DMS114 treated with DMSO at 0.1 percent for 48 hours (cell line): Measurements from ENCODE around the gene CTU2.

Experiments used
- DNase-seq: peaks from one replicate; lab custom pipeline; 2025; ENCODE audit not compliant: unreplicated experiment; lab: John Stamatoyannopoulos, UW

The CTU2 gene

DNA sequence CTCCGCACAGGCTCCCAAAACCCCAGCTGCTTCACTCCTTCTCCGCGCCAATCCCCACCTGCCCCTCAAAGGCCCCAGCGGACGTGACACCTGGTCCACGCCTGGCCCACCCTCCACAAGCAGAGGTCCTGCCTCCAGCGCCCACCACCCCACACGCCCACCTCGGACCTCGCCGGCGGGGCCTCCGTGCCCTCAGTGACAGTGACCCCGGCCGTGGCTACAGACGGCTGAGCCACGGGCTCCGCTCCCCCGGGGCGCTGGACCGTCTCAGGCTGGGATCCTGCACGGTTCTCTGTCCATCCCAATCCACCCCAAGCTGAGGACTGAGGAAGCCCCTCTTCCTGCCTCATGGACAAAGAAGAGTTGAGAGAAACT is 53.7 kb downstream of the CTU2 start:
- no peak for DNase-seq

DNA sequence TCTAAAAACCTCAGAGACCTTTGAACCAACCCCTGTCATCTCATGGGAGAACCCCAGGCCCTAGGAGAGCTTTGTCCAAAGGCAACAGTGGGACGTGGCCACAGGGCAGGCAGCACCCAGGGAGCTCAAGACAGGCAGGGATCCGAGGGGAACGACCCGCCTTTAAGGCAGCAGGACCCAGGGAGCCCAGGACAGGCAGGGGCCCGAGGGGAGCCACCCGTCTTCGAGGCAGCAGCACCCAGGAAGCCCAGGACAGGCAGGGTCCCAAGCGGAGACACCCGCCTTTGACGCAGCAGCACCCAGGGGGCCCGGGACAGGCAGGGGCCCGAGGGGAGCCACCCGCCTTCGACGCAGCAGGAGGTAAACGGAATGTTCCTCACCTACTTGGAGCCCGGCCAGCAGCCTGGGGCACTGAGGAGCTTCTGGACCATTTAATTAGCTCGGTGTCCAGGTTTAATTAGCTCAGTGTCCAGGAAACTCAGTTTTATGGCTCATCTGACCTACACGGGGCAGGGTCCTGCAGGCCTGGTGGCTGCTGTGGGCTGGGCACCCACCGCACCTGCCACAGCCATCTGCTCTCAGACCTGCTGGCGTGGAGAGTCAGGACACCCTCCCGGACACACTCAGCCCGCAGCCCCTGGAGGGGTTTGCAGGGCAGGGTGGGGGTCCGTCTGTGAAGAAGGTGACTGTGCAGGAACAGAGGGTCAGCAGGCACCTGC is 54.3 kb downstream of the CTU2 start:
- no peak for DNase-seq

DNA sequence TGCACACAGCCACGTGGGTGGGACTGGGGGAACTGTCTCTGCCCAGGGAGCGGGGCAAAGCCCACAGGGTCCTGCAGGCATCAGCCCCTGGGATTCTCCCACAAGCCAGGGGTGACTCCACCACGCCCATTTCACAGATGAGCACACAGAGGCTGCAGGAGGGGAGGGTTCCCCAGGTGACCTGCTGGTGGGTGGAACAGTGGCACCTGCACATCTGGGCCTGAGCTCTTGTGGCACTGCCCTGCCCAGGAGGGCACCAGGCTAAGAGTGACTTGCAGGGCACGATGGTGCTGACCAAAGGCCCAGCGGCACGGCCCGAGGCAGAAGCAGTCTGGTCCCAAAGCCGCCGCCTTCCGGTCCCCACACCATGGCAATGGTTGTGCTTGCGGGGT is 54.8 kb downstream of the CTU2 start:
- DNase-seq = no peak

DNA sequence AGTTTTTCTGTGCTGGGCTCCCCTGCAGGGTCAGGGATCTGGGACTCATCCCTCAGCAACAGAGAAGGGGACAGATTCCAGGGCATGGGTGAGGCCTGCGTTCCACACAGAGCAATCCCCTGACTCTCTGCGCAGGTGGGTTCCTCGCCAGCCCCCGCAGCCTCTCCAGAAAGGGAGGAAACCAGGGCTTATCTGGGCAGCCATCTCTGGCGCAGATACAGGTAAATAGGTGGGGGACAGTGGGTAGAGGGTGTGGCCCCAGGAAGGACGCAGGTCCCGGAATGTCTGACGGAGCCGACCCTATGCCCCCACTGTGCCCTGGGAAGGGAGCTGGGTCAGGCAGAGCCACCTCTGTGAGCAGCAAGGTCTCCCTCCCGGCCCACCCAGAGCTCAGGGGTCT is 55.5 kb downstream of the CTU2 start:
- DNase-seq = no peak

DNA sequence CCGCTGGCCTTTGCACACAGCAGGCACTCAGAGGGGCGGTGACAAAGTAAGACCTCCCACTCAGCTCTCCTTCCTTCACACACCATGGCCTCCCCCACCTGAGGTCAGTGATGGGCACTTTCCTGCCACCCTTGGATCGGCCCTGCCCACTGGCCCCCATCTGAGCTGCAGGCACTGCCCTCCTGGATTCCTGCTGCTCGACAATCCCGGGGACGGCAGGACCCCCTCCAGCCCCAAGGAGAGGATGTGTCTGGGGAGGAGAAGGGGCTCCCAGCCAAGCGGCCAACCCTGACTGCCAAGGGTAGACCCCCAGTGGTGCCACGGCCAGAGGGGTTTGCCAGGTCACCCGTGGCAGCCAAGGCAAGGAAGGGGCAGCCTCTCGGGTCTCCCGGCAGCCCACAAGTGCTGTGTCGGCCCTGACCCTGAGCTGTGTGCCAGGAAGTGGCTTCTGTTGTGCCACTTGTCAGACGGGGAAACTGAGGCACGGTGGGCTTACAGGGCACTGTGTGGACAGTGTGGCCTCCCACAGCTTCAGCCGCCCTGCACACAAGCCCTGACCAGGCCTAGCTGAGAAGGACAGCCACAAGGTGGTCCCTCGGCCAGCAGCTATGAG is 56.1 kb downstream of the CTU2 start:
- DNase-seq = no peak

DNA sequence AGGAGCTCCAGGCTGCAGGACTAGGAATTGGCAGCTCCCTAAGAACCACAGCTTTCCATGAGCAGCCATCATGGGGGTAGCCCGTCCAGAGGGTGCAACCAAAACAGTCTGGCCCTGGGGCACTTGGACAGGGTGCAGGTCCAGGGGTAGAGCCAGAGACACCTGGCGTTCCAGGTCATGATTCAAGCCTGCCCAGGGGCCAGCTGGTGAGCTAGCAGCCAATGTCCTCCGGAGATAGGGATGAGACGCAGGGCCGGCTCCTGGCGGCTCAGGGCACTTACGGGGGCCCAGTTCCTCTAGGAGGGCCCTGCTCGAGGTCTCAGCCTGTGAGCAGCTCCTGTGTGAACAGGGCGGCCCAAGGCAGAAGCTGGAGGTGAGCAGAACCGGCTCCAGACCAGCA is 56.6 kb downstream of the CTU2 start:
- no peak for DNase-seq

DNA sequence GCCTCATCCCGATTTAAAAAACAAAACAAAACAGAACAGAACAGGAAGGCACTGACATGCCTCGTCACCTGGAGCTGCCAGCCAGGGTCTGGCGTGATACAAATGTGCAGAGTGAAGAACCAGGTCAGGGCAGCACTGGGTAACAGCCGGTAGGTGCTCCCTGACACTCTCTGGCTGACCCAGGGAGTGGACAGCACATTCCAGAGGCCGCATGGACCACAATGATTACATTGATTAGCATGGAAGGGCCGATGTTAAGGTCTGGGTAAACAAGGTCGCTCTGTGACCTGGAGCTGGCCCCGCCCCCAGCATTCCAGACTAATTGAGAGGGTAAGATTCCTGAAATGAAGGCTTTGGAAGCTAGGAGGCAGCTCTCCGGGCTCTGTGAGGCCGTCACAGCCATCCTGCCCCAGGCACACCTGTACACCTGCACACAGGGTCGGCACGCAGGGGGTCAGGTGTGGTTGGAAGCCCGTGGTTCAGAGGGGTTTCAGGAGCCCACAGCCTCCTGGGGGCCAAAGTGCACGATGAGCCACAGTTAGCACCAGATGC is 57.3 kb downstream of the CTU2 start:
- DNase-seq = no peak

DNA sequence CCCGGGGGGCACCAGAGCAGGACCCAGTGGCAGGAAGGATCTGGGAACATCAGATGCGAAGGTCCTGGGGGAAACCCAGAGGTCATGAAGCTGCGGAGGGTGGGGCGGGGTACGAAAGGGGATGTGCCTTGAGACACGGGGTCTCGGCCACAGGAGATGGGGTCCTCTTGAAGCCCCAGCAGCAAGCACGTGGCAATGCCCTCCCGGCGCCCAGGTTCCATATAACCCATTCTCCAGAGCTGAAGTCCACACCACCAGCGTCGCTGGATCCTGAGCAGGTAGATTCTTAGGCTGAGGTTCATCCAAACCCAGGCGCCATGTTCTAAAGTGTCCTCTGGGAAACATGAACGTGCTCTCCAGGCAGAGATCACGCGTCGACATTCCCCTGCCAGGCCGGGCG is 57.8 kb downstream of the CTU2 start:
- DNase-seq = no peak

DNA sequence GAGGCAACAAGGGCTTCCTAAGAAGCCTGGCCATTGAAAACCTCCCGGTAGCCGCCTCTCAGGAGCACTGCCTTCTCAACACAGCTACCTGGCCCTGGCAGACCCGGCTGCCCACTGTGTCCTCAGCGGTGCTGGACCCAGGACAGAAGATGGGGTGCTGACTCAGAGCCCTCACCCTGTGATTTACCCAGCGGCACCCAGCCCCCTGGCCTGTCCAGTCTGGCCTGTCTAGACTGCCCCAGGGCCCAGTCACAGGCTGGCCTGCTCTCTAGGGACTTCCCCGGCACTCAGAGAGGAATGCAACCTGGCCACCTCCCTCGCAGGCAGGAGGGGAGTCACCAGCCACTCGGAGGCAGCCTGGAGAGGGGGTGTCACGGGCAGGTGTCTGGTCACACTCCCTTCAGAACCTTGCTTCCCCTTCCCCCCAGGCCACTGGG is 58.6 kb downstream of the CTU2 start:
- no peak for DNase-seq
